Limb (tissue), 2 donors: ENCODE measurements around the gene MYNN.

Experiments used
- DNase-seq, 2 donors: peaks; one replicate each; pipeline ENCODE4 v3.0.0-alpha.2; 2016; ENCODE audit errors: extremely low spot score in 2 of 2

The MYNN gene

GRCh38 chr3:169777822-169778221 is 4.6 kb downstream of the MYNN start:
- no peak for DNase-seq

GRCh38 chr3:169780742-169781141 is 7.5 kb downstream of the MYNN start:
- DNase-seq = no peak

DNA sequence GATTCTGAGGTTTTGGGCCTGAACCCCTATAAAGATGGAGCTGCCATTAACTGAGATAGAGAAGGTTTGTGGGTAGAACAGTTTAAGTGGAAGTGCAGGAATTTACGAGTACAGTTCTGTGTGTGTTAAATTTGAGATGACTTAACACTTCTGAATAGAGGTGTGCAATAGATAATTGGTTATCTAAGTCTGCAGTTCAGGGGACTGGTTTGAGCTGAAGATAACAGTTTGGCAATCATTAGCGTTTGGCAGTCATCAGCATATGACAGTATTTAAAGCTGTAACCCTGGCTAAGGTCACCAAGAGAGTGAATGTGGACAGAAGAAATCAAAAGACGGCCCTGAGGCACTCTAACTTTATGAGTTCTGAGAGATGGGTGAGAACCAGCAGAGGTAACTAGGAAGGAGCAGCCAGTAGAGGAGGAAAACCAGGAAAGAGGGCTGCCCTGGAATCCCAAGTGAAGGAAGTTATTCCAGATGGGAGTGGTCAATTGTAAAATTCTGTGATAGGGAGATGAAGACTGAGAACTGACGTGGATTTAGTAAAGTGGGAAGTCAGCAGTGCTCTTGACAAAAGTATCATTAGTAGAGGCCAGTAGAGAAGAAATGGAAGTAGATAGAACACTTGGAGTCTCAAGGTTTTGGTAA is 8.1 kb downstream of the MYNN start:
- DNase-seq = no peak

DNA sequence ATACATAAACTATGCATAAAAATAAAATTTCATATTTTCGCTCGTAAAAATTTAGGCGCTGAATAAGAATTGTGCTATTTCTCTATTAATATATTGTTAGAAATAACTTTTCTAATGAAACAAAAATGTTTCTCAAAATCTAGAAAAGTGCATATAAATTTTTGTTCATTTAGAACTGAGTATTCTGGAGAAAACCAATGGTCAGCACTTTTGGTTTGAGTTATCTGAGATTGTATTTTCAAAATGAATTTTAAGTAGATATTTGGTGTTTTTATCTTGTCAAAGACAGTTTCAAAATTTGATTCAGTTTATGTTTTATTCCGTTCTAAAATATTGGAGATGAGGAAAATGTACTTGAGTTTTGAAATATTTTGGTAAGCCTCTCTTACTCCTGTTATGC is 13.9 kb downstream of the MYNN start:
- DNase-seq = no peak

- DNase-seq = no peak
Observed at GRCh38 chr3:169787791-169788190, 14.6 kb downstream of the MYNN start.

DNA sequence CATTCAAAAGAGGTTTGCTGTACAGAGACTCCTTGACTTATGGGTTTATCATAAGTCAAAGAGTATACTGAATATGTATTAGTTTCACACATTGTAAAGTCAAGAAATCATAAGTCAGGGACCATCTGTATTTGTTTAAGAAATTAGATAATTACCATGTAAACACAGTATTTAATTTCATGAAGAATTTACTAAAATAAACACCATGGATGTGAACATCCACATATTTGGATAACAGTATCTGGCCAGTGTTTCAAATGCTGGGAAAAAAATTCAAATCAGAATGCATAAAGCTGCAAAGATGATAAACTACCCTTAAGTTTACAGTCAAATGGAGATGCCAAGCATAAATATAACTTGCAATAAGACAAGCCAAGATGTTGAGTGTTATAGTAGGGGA is 17.0 kb downstream of the MYNN start:
- no peak for DNase-seq

GRCh38 chr3:169790687-169791429 is 17.7 kb downstream of the MYNN start:
- no peak for DNase-seq

DNA sequence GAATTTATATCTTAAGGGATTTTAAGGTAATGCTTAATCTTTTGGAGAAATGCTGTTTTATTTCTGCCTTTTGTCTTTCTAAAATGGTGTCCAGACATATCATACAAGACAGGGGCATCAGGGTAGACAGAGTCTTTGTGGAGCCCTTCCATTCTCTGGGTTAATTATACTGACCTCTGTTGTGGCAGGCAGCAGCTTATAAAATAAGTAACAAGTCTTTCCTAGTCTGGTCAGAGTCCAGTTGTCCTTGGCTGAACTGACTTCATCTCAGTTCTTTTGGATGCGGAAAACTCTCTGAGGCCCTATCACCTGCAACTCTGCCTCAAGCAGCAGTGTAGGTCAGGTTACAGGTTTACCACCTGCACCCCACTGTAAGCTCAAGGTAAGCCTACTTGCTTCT is 19.2 kb downstream of the MYNN start:
- no peak for DNase-seq

DNA sequence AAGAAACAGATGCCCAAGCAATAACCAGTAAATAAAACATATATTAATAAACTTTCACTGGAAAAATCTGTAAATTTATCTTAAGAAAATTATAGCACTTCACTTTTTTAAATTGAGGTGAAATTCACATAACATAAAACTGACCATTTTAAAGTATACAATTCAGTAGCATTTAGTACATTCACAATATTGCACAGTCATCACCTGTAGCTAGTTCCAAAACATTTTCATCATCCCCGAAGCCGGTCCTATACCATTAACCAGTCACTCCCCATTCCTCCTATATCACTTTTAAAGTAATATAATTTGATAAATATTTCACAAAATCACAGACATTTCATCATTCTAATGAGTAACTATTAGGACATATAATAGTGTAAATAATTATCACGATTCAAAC is 31.5 kb downstream of the MYNN start:
- no peak for DNase-seq

DNA sequence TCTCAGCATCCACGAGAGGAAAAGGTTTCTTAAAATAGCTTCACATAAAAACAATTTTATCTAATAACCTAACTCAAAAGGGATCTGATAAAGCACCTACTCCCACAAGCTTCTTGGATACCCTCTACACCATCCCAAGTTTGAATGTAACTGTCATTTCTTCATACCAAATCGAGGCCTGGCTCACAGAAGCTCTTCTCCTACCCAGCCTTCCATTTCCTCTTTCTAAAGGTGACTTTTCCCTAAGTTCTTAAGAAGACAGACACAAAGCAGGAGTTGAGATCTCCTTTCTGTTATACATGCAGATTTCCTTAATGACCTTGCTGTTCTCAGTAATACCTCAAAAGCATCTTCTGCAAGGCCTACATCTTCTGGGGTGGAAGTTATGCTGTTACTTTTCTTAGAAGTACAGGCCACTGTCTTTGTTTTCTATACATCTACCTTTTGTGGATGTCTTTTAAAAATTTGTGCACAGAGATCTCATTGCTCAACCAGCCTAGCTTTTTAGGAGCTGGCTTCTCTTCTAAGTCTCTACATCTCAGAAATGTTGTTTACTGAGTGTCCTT is 36.1 kb downstream of the MYNN start:
- no peak for DNase-seq

DNA sequence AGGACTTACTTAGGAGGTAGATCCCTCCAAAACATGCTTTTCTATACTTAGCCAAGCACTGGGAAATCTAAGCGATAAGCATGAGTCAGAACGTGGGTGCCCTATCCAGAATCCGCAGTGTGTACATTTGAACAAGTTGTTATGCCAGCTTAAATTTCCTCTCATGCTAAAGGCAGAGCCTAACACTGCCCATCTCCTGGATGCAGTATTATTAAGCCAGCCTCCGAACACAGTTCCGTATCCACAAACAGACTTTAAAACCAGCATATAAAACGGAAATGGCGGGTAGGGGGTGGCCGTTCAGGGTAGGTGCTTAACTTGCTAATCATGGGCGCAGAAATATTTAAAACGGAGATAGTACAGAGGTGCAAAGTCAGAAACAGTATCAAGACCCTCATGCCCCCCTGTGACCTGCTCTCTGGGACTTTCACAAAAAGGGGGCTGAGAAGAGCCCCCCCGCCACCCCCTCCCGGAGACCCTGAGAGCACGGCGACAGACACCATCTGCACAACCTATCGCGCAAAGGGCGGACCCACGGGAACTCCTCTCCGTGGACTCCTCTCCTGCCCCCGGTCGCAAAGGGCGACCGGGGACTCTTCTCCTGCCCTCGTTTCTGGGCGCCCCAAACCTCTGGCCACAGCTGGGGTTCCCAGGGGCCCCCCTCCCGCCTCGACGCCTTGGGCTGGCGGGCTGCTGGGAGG is 38.6 kb downstream of the MYNN start:
- peak in 1 of 2 donors; percentile 39 for DNase-seq

DNA sequence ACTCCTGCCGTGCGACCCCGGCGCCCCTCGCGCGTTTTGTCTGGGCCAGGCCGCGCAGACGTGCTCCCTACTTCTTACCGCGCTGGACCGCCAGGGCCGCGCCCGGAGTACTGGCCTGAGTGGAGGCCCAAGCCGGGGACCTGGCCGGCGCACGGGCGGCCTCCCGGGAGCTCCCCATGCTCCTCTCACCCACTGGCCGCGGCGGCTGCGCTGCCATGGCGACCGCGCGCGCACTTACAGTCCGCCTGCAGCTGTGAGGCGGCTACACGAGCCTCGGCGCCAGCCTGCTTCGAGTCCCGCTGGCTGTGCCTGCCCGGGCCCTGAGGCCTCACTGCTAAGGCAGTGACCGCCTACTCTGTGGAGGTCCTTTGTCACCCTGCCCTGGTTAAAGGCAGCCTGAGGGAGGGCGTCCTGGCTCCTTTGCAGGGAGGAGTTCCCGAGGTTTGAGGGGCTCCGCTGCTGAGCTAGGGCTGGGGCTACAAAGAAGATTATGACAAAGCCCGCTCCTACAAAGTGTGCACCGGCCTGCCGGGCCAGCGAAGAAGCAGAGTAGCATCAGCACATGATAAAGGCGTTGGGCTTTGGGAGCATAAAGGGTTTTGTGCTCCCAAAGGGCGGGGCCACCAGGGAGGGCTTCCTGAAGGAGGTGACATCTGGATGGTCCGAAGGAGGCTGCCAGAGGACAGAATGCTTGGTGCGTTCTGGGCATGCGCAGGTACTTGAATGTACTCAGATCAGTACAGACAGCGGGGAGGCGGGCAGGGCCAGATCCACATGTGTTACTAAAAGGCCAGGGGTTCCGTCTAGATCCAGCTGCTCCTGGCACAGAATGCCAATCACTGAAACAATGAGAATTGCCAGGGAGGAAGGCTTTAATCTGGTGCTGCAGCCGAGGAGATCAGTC is 39.4 kb downstream of the MYNN start, which contains the start of the genes LRRC34 and LRRIQ4:
Gene LRRC34 (minus strand): TSS at position 573 of the 904 bp plus-strand sequence. CDS start 356 bp downstream, at position 217.
Gene LRRIQ4 (plus strand): TSS at position 539 of the 904 bp plus-strand sequence. CDS start 9,052 bp downstream, outside the sequence.
- DNase-seq = peak; percentile 80 to 83

- no peak for DNase-seq
Observed at GRCh38 chr3:169813278-169813677, 40.1 kb downstream of the MYNN start.

DNA sequence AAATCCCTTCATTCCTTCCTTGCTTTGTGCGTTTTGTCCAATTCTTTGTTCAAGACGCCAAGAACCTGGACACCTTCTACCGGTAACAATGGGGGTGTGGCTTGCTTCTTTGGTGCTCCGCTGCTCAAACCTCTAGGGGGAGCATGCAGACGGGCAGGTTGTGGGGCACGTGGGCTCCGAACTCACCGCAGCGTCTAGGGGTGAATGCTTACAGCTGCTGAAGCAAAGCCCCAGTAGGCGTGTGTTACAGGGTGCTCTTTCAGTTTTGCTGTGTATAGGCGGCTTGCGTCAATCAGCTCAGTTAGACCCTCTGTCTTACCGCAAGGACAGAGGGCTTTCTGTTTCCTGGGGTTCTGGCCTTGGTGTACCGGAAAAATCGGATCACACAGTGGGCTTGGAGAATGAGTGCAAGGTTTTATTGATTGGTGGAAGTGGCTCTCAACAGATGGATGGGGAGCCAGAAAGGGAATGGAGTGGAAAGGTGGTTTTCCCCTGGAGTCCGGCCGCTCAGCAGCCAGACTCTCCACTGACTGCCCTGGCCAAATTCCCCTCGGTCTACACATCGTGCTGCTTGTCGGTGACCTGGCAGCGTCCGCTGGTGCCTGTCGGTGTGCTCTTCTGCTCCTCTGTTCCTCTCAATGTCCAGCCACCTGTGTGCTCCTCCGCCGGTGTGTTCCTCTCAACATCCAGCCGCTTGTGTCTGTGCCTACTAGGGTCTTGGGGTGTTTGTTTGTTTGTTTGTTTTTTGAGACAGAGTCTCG is 40.7 kb downstream of the MYNN start:
- DNase-seq = no peak

- DNase-seq = no peak
Observed at GRCh38 chr3:169815590-169816150, 42.5 kb downstream of the MYNN start.

GRCh38 chr3:169818316-169818715 is 45.1 kb downstream of the MYNN start:
- DNase-seq = no peak

DNA sequence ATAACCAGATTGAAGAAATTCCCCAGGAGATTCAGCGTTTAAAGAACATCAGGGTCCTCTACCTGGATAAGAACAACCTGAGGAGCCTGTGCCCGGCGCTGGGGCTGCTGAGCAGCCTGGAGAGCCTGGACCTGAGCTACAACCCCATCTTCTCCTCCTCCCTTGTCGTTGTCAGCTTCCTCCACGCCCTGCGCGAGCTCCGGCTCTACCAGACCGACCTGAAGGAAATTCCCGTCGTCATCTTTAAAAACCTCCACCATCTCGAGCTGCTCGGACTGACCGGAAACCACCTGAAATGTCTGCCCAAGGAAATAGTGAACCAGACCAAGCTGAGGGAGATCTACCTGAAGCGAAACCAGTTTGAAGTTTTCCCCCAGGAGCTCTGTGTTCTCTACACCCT is 48.9 kb downstream of the MYNN start:
- DNase-seq = no peak

- DNase-seq = no peak
Observed at GRCh38 chr3:169822540-169822939, 49.3 kb downstream of the MYNN start.

- DNase-seq = no peak
Observed at GRCh38 chr3:169822983-169823382, 49.8 kb downstream of the MYNN start.

DNA sequence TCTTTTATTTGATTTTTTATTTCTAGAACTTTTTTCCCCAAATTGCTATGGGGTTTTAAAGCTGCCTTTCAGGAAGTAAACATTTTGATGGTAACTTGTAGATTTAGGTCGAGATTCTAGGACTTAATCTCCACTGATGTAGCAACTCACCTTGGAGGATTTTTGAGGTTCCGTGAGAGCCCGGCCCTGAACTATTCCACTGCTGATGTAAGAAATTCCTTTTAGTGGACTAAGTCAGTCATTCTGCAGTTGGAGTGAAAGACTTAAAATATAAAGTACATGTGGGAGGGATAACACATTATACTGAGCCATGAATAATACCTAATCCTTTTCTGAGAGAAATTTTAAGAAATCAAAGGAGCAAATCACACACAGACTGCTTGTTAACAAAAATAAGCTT is 52.1 kb downstream of the MYNN start:
- DNase-seq = no peak
